GM10248 (cell line): ENCODE measurements around the gene CCDC192.

Experiments
- CTCF ChIA-PET: fragments of 300-600 bp; sonication (Branson Sonifier 250); formaldehyde crosslinking; extraction: SDS; loops from one replicate; lab custom pipeline; 2021; ENCODE audit warnings: antibody characterized with exemption; lab: Yijun Ruan, JAX
- POLR2A ChIA-PET: fragments of 350-650 bp; sonication (Branson Sonifier 250); formaldehyde crosslinking; extraction: SDS; loops from one replicate; lab custom pipeline; 2020; ENCODE audit warnings: antibody characterized with exemption; lab: Yijun Ruan, JAX
- DNase-seq: peaks from one replicate; pipeline ENCODE4 v3.0.0; 2012; ENCODE audit errors: extremely low spot score
- TF ChIP-seq, protein P1 (sequence below): IDR thresholded peaks from 2 replicates; pipeline ENCODE4 v1.5.1; 2012; ENCODE audit warnings: mild to moderate bottlenecking, low read depth; ENCODE audit errors: extremely low read depth, missing control alignments, control extremely low read depth

Gene CCDC192

DNA sequence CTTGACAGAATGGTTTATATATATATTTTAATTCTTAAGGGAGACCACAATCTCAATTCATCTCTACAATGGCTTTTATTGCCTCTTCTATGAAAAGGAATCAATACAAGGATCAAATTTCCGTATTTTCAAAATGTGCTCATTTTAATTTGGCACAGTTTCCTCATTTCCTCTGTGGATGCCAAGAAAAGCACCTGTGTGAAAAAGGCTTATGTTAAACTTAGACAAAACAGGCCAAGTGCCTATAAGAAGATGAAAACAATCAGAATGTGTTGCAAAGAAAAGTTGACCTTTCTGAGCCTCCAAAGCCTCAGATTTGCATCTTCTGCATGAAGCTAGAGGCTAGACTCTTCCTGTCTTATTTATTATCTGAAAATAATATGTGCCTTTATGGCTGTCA, 206.6 kb downstream of the CCDC192 start:
- ChIA-PET POLR2A (no interaction called here), CTCF (interaction anchor here (0.8 to 3.1 kb wide), 17 partner anchors 10 to 242 kb away, joined by 3 to 9 read pairs (median 4); no protein-coding TSS in a partner anchor)
- DNase-seq = no peak
- TF ChIP-seq, protein P1, sequence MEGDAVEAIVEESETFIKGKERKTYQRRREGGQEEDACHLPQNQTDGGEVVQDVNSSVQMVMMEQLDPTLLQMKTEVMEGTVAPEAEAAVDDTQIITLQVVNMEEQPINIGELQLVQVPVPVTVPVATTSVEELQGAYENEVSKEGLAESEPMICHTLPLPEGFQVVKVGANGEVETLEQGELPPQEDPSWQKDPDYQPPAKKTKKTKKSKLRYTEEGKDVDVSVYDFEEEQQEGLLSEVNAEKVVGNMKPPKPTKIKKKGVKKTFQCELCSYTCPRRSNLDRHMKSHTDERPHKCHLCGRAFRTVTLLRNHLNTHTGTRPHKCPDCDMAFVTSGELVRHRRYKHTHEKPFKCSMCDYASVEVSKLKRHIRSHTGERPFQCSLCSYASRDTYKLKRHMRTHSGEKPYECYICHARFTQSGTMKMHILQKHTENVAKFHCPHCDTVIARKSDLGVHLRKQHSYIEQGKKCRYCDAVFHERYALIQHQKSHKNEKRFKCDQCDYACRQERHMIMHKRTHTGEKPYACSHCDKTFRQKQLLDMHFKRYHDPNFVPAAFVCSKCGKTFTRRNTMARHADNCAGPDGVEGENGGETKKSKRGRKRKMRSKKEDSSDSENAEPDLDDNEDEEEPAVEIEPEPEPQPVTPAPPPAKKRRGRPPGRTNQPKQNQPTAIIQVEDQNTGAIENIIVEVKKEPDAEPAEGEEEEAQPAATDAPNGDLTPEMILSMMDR = no peak

DNA sequence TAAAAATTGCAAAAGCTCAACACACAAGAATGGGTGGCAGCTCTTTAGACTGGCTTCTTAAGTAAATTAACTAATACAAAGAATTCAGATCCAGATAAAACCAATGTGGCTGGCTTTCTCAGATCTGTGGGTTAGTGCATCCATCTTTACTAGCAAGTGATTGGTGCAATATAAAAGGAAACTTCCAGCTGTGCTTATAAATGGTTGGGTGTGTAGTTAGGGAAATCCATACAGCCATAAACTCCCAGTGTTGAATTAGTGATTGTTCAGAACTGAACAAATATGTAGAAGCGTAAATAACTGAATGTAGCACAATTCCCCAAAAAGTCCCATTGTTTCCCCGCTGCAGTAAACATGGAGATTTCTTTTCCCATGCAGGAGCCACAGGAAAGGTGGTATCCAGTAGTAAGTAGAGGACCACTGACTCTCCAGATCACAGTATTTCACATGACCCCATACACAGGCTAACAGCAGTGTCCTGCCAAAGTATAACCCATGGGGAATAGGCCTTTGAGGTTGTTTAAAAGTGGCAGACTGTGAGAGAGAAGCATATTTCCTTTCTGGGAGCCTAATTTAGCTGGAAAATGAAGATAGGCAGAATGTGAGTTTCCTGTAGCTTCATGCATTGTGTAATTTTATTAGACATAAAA, 207.2 kb downstream of the CCDC192 start:
- DNase-seq = no peak
- TF ChIP-seq, protein P1 = no peak
- CTCF ChIA-PET = interaction anchor here (0.8 to 3.1 kb wide), 15 partner anchors 9 to 296 kb away, joined by 3 to 9 read pairs (median 5); no protein-coding TSS in a partner anchor
- POLR2A ChIA-PET = no interaction called here

DNA sequence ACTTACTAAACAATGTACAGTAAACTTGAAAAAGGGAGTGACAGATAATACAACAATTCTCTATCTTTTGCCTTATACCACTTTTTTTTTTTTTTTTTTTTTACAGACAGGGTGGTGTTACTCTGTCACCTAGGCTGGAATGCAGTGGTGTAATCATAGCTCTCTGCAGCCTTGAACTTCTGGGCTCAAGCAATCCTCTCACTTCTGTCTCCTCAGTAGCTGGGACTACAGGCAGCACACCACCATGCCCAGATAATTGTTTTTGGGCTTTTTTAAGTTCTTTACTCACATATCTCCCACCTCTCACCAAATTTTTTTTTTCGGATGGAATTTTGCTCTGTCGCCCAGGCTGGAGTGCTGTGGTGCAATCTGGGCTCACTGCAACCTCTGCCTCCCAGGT, 208.4 kb downstream of the CCDC192 start:
- ChIA-PET CTCF (interaction anchor here (0.7 to 3.1 kb wide), 10 partner anchors 9 to 339 kb away, joined by 3 to 9 read pairs (median 3); no protein-coding TSS in a partner anchor), POLR2A (no interaction called here)
- TF ChIP-seq, protein P1 = no peak
- DNase-seq = no peak

DNA sequence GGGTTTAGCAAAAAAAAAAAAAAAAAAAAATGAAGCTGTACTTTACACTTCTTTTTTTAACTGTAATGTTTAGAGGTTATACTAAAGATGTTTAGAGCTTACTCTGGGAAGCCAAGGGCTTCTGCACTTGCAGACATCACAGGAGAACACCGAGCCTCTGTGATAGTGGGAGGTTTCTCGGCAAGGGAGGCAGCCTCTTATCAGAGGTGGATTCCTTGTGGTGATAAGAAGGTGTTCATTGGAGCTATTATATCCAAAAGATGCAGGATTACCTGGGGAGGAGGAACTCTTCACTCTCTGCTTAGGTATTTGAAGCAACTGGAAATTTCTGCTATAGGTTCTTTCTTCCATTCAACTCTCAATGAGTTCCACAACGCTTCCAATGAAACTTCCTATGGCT, 209.2 kb downstream of the CCDC192 start:
- TF ChIP-seq, protein P1 = no peak
- POLR2A ChIA-PET = no interaction called here
- CTCF ChIA-PET = interaction anchor here (0.8 to 2.1 kb wide), 8 partner anchors 9 to 340 kb away, joined by 3 to 7 read pairs (median 4); no protein-coding TSS in a partner anchor
- no peak for DNase-seq

DNA sequence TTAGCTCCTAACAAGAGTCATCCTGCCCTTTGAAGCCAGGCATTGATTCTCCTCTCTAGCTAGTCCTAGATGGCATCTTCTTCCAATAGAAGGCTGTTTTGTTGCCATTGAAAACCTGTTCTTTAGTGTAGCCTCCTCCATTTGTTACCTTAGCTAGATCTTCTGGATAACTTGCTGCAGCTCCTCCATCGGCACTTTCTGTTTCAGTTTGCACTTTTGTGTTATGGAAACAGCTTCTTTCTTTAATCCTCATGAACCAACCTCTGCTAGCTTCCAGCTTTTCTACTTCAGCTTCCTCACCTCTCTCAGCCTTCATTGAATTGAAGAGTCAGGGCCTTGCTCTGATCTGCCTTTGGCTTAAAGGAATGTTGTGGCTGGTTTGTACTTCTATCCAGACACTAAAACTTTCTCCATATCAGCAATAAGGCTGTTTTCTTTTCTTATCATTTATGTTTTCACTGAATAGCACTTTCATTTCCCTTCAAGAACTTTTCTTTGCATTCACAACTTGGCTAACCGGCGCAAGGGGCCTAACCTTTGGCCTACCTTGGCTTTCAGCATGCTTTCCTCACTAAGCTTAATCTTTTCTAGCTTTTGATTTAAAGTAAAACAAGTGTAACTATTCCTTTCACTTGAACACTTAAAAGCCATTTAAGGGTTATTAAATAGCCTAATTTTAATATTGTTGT, 213.8 kb downstream of the CCDC192 start:
- TF ChIP-seq, protein P1 = no peak
- POLR2A ChIA-PET = no interaction called here
- CTCF ChIA-PET = interaction anchor here (0.7 to 1.3 kb wide), 7 partner anchors 8 to 165 kb away, joined by 3 to 4 read pairs (median 3); no protein-coding TSS in a partner anchor
- no peak for DNase-seq

DNA sequence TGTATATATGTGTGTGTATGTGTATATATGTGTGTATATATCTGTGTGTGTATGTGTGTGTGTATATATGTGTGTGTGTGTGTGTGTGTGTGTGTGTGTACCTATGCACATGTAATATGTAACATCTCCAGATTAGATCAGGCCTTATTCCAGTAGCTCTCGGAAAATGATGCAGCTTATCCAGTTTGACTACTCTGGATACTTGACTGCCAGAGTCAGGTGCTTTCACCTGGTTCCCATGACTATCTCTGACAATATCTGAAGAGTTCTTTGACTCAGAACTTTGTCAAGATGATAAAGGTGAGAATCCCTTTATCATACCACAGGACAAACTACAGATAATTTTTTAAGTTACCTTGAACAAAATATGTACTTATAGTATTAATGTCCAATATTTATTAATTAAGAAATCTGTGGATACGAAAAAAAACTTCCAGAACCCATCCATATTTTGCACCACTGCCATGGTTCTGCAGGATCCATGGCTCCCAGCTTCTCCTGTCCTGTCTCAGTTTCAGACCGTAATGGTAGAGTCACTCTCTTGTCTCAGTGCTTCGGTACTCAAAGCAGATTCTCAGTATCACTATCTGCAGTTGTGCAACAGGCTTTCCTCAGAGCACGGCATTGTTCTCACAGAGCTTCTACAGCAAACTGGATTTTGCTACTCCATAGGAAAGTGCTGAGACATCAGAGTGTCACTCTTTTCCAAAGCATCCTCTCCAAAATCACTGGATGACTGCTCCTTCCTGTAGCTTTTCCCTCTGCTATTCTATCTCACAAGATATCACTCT, 216.0 kb downstream of the CCDC192 start:
- DNase-seq = no peak
- ChIA-PET POLR2A (no interaction called here), CTCF (interaction anchor here (1.2 to 2.3 kb wide), 3 partner anchors 10 to 128 kb away, joined by 3 to 7 read pairs (median 3); no protein-coding TSS in a partner anchor)
- TF ChIP-seq, protein P1 = no peak
